HCT116 (cell line): ENCODE results near the gene ZNF76.

Experiments
- ATF3 ChIP-seq: IDR thresholded peaks from 2 replicates; pipeline ENCODE4 v1.6.1; 2012
- CBX3 ChIP-seq: IDR thresholded peaks from 2 replicates; pipeline ENCODE4 v1.6.1; 2012; ENCODE audit warnings: low read depth
- EGR1 ChIP-seq: IDR thresholded peaks from 2 replicates; pipeline ENCODE4 v1.6.1; 2012; ENCODE audit warnings: low read depth
- EZH2 ChIP-seq: fragments of 200-600 bp; sonication (generic); IDR thresholded peaks from 2 replicates; pipeline ENCODE4 v1.6.1; 2017; ENCODE audit warnings: antibody characterized with exemption, mixed run types
- EZH2phosphoT487 ChIP-seq: fragments of 200-600 bp; IDR thresholded peaks from 2 replicates; pipeline ENCODE4 v1.6.1; 2018; ENCODE audit warnings: antibody characterized with exemption, borderline replicate concordance
- FOSL1 ChIP-seq: IDR thresholded peaks from 2 replicates; pipeline ENCODE4 v1.6.1; 2012; ENCODE audit warnings: low read depth
- MAX ChIP-seq: IDR thresholded peaks from 2 replicates; pipeline ENCODE4 v1.6.1; 2012
- POLR2A ChIP-seq: IDR thresholded peaks from 2 replicates; pipeline ENCODE4 v1.7.0; 2011; ENCODE audit warnings: borderline replicate concordance; ENCODE audit not compliant: insufficient read depth, insufficient read length; ENCODE audit errors: extremely low read depth
- POLR2AphosphoS5 ChIP-seq: IDR thresholded peaks from 2 replicates; pipeline ENCODE4 v1.6.1; 2011; ENCODE audit warnings: mild to moderate bottlenecking, low read depth, low read length, moderate library complexity
- SIN3A ChIP-seq: IDR thresholded peaks from 2 replicates; pipeline ENCODE4 v1.6.1; 2012; ENCODE audit warnings: low read depth
- YY1 ChIP-seq: IDR thresholded peaks from 2 replicates; pipeline ENCODE4 v1.6.1; 2011; ENCODE audit warnings: low read length, low read depth, moderate library complexity, mild to moderate bottlenecking; ENCODE audit not compliant: insufficient replicate concordance; ENCODE audit errors: extremely low read depth
- ZNF274 ChIP-seq: fragments of 200-500 bp; sonication (Bioruptor generic); IDR thresholded peaks from 2 replicates; pipeline ENCODE4 v1.6.1; 2014; ENCODE audit warnings: mild to moderate bottlenecking, low read depth, low read length, inconsistent platforms
- TF ChIP-seq, protein P1 (sequence below), 3 experiments: fragments of 200-600 bp in 1 of 3; sonication (generic) in 1 of 3; IDR thresholded peaks in 2 of 3; conservative IDR thresholded peaks in 1 of 3; 2 replicates each; pipeline ENCODE4 v1.5.1; 2012 to 2017; ENCODE audit warnings: low read depth in 2 of 3, low read length in 2 of 3, antibody characterized with exemption in 1 of 3, borderline replicate concordance in 1 of 3, control low read depth in 1 of 3, mild to moderate bottlenecking in 1 of 3, mixed read lengths in 1 of 3, mixed run types in 1 of 3, moderate library complexity in 1 of 3; ENCODE audit not compliant: insufficient read depth in 1 of 3
- TF ChIP-seq, protein P2 (sequence below): IDR thresholded peaks from 2 replicates; pipeline ENCODE4 v1.6.1; 2012; ENCODE audit warnings: low read depth

- TF ChIP-seq, protein P1, sequence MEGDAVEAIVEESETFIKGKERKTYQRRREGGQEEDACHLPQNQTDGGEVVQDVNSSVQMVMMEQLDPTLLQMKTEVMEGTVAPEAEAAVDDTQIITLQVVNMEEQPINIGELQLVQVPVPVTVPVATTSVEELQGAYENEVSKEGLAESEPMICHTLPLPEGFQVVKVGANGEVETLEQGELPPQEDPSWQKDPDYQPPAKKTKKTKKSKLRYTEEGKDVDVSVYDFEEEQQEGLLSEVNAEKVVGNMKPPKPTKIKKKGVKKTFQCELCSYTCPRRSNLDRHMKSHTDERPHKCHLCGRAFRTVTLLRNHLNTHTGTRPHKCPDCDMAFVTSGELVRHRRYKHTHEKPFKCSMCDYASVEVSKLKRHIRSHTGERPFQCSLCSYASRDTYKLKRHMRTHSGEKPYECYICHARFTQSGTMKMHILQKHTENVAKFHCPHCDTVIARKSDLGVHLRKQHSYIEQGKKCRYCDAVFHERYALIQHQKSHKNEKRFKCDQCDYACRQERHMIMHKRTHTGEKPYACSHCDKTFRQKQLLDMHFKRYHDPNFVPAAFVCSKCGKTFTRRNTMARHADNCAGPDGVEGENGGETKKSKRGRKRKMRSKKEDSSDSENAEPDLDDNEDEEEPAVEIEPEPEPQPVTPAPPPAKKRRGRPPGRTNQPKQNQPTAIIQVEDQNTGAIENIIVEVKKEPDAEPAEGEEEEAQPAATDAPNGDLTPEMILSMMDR (IDR thresholded peaks at IDR 0.05 in 2 of 3, conservative IDR thresholded peaks at IDR 0.05 in 1 of 3; ENCODE audit: borderline replicate concordance in 1 of 3, insufficient read depth in 1 of 3, low read depth in 2 of 3, low read length in 2 of 3): no peak
- TF ChIP-seq FOSL1: no peak
- no peak for TF ChIP-seq ZNF274
- no peak for TF ChIP-seq POLR2A
- no peak for TF ChIP-seq SIN3A
- no peak for TF ChIP-seq EZH2phosphoT487
- TF ChIP-seq EZH2: no peak
- TF ChIP-seq MAX: no peak
- no peak for TF ChIP-seq YY1
- TF ChIP-seq EGR1: no peak
- no peak for TF ChIP-seq POLR2AphosphoS5
- TF ChIP-seq, protein P2, sequence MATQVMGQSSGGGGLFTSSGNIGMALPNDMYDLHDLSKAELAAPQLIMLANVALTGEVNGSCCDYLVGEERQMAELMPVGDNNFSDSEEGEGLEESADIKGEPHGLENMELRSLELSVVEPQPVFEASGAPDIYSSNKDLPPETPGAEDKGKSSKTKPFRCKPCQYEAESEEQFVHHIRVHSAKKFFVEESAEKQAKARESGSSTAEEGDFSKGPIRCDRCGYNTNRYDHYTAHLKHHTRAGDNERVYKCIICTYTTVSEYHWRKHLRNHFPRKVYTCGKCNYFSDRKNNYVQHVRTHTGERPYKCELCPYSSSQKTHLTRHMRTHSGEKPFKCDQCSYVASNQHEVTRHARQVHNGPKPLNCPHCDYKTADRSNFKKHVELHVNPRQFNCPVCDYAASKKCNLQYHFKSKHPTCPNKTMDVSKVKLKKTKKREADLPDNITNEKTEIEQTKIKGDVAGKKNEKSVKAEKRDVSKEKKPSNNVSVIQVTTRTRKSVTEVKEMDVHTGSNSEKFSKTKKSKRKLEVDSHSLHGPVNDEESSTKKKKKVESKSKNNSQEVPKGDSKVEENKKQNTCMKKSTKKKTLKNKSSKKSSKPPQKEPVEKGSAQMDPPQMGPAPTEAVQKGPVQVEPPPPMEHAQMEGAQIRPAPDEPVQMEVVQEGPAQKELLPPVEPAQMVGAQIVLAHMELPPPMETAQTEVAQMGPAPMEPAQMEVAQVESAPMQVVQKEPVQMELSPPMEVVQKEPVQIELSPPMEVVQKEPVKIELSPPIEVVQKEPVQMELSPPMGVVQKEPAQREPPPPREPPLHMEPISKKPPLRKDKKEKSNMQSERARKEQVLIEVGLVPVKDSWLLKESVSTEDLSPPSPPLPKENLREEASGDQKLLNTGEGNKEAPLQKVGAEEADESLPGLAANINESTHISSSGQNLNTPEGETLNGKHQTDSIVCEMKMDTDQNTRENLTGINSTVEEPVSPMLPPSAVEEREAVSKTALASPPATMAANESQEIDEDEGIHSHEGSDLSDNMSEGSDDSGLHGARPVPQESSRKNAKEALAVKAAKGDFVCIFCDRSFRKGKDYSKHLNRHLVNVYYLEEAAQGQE: no peak
- TF ChIP-seq CBX3: no peak
- TF ChIP-seq ATF3: no peak
Observed at GRCh38 chr6:35224720-35225119, 34.8 kb upstream of the ZNF76 start.
